Prostate gland (tissue), 2 donors: ENCODE results near the gene DLK1.

Experiments
- CTCF ChIP-seq, 4 experiments: fragments of 200-600 bp in 2 of 4; fragments of 450-650 bp in 2 of 4; sonication (generic) in 2 of 4; IDR thresholded peaks; 1 replicate in 3 of 4; 2 replicates in 1 of 4; pipeline ENCODE4 v1.5.1; 2016 to 2019; ENCODE audit warnings: antibody characterized with exemption in 4 of 4, mild to moderate bottlenecking in 2 of 4, moderate library complexity in 2 of 4
- POLR2A ChIP-seq: fragments of 450-650 bp; IDR thresholded peaks from one replicate; pipeline ENCODE4 v1.6.1; 2016; ENCODE audit warnings: antibody characterized with exemption, mild to moderate bottlenecking
- POLR2AphosphoS5 ChIP-seq: sonication (generic); formaldehyde crosslinking; IDR thresholded peaks from one replicate; pipeline ENCODE4 v1.6.1; 2017; ENCODE audit warnings: antibody characterized with exemption

- TF ChIP-seq CTCF (IDR thresholded peaks at IDR 0.05) = no peak
- no peak for TF ChIP-seq POLR2A
- TF ChIP-seq POLR2AphosphoS5 = no peak
These were observed 53.6 kb downstream of the DLK1 start for GRCh38 chr14:100780246-100780645.
